GM12892 (cell line): Measurements from ENCODE around the gene NPIPB9.

Experiments
- POLR2A ChIP-seq: IDR thresholded peaks from 2 replicates; pipeline ENCODE4 v1.6.1; 2011; ENCODE audit warnings: low read depth, low read length, control low read depth
- POLR2AphosphoS5 ChIP-seq: IDR thresholded peaks from 2 replicates; pipeline ENCODE4 v1.6.1; 2011; ENCODE audit warnings: low read depth, low read length, control low read depth
- TAF1 ChIP-seq: IDR thresholded peaks from 2 replicates; pipeline ENCODE4 v1.6.1; 2011; ENCODE audit warnings: low read depth, mild to moderate bottlenecking, control low read depth, low read length, borderline replicate concordance

GRCh38 chr16:28820016-28820415, 68.4 kb downstream of the NPIPB9 start:
- TF ChIP-seq TAF1 = no peak
- TF ChIP-seq POLR2AphosphoS5 = no peak
- no peak for TF ChIP-seq POLR2A
